GDM1 (cell line): ENCODE results near the gene CACNA2D2.

Experiments used
- DNase-seq: peaks from one replicate; lab custom pipeline; 2025; lab: John Stamatoyannopoulos, UW

The CACNA2D2 gene

GRCh38 chr3:50395070-50395860 is 108.2 kb downstream of the CACNA2D2 start:
- no peak for DNase-seq

GRCh38 chr3:50393061-50393460 is 110.4 kb downstream of the CACNA2D2 start:
- no peak for DNase-seq

- no peak for DNase-seq
These were observed 111.2 kb downstream of the CACNA2D2 start for GRCh38 chr3:50392101-50392715.

GRCh38 chr3:50390508-50391224 is 112.8 kb downstream of the CACNA2D2 start:
- DNase-seq, result no peak

- DNase-seq, result no peak
These were observed 114.0 kb downstream of the CACNA2D2 start for GRCh38 chr3:50389414-50389767.

- no peak for DNase-seq
These were observed 114.6 kb downstream of the CACNA2D2 start for GRCh38 chr3:50388720-50389413.

- DNase-seq, result no peak
These were observed 115.3 kb downstream of the CACNA2D2 start for GRCh38 chr3:50388016-50388719.

GRCh38 chr3:50385754-50386153 is 117.7 kb downstream of the CACNA2D2 start:
- no peak for DNase-seq

GRCh38 chr3:50383750-50384149 is 119.7 kb downstream of the CACNA2D2 start:
- DNase-seq, result no peak

- no peak for DNase-seq
These were observed 120.7 kb downstream of the CACNA2D2 start for GRCh38 chr3:50382722-50383121.

GRCh38 chr3:50381383-50381782 is 122.1 kb downstream of the CACNA2D2 start:
- DNase-seq, result no peak

- no peak for DNase-seq
These were observed 122.9 kb downstream of the CACNA2D2 start for GRCh38 chr3:50380405-50381085.

- no peak for DNase-seq
These were observed 124.7 kb downstream of the CACNA2D2 start for GRCh38 chr3:50378757-50379156.

- no peak for DNase-seq
These were observed 125.4 kb downstream of the CACNA2D2 start for GRCh38 chr3:50378024-50378423.

- DNase-seq, result no peak
These were observed 128.0 kb downstream of the CACNA2D2 start for GRCh38 chr3:50375258-50375931.

GRCh38 chr3:50374363-50375257 is 128.8 kb downstream of the CACNA2D2 start:
- DNase-seq, result no peak

GRCh38 chr3:50373146-50374051 is 130.0 kb downstream of the CACNA2D2 start:
- DNase-seq, result no peak

GRCh38 chr3:50372349-50372748 is 131.1 kb downstream of the CACNA2D2 start:
- peak; percentile 17 for DNase-seq
